ENCODE measurements around the gene IRX3. TPM values are rescaled to one million over a fixed set of nuclear protein-coding genes. Genes with fewer than 3 reads are reported as not detected.

IRX3 gene
- total and polyA plus RNA-seq, 10 of the 15 experiments (the other 5 are each of a cell fraction or from before 2014, with no cell fraction given), result 0.05 TPM; not detected in 9

DNA sequence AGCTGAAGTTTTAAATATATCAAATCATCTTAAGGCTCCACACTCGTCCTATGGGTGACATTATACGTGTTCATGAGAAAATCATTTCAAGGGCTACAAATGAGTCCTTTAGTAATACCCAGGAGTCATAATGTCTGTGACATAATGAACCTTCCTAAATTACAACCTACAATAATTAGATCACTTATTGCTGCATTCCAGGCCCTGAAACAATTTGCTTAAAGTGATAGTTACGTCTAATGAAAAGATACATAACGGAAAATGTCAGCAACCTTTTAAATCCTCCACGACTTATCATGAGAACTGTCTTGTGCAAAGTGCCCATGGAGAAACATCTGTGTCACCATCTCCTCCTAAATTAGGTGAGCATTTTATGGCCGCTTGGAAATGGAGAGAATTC, 43.4 kb downstream of the IRX3 start:
- FAIRE-seq (no peak), DNase-seq (ENCODE audit: low read depth, low spot score) (no peak), ATAC-seq (no peak)
- no peaks in the 10 kb centered on the region for H4K20me1 ChIP-seq (ENCODE audit: control insufficient read depth, insufficient read depth)
- no peak overlapping the region for H3K27ac ChIP-seq (ENCODE audit: control insufficient read depth, insufficient read depth)
- RAD21 ChIA-PET (ENCODE audit: unreplicated experiment), result no interaction called here
- no peaks in the 10 kb centered on the region for H3K9me3 ChIP-seq (replicated peaks; ENCODE audit: control insufficient read depth, insufficient read depth, low read length)
- no peak overlapping the region for H2AFZ ChIP-seq (ENCODE audit: control insufficient read depth, low read depth, low read length)
- SMC1A ChIA-PET (ENCODE audit: uncharacterized antibody, unreplicated experiment), result no interaction called here
- no peaks in the 10 kb centered on the region for H3K4me1 ChIP-seq (ENCODE audit: control insufficient read depth, insufficient read depth, low read length)
- H3K4me2 ChIP-seq (ENCODE audit: control insufficient read depth, insufficient read depth), result no peak overlapping the region
- no peaks in the 10 kb centered on the region for H3K27me3 ChIP-seq (replicated peaks in 1 of 2; ENCODE audit: control insufficient read depth in 2 of 2, insufficient read depth in 2 of 2, low read length in 1 of 2)
- no peak overlapping the region for H3K4me3 ChIP-seq
- H3K36me3 ChIP-seq (ENCODE audit: control insufficient read depth in 2 of 2, insufficient read depth in 2 of 2, low read length in 1 of 2), result no peaks in the 10 kb centered on the region
- POLR2A ChIA-PET, result no interaction called here
- intact Hi-C loops (cut with micrococcal nuclease; ENCODE audit: unreplicated experiment), result no loop called here
- TF ChIP-seq PML (IDR thresholded peaks at IDR 0.05; ENCODE audit: low read length) (no peak), TARDBP (IDR thresholded peaks at IDR 0.05; ENCODE audit: borderline replicate concordance) (no peak), JUND (IDR thresholded peaks at IDR 0.05; ENCODE audit: low read depth, low read length) (no peak), SPI1 (IDR thresholded peaks at IDR 0.05; ENCODE audit: borderline replicate concordance, insufficient read depth, low read depth, low read length) (no peak), MYB (IDR thresholded peaks at IDR 0.05; ENCODE audit: borderline replicate concordance, low read depth, low read length) (no peak), SREBF2 (IDR thresholded peaks at IDR 0.05; ENCODE audit: low read length) (no peak), SKIL (IDR thresholded peaks at IDR 0.05; ENCODE audit: low read depth, poor library complexity, severe bottlenecking) (no peak), POLR2A (IDR thresholded peaks at IDR 0.05; ENCODE audit: low read depth, low read length) (no peak), SMC3 (IDR thresholded peaks at IDR 0.05; ENCODE audit: borderline replicate concordance, low read length) (no peak), TAF1 (IDR thresholded peaks at IDR 0.05; ENCODE audit: borderline replicate concordance, low read depth, low read length) (no peak)
- TF ChIP-seq, protein P1, sequence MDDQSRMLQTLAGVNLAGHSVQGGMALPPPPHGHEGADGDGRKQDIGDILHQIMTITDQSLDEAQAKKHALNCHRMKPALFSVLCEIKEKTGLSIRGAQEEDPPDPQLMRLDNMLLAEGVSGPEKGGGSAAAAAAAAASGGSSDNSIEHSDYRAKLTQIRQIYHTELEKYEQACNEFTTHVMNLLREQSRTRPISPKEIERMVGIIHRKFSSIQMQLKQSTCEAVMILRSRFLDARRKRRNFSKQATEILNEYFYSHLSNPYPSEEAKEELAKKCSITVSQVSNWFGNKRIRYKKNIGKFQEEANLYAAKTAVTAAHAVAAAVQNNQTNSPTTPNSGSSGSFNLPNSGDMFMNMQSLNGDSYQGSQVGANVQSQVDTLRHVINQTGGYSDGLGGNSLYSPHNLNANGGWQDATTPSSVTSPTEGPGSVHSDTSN (IDR thresholded peaks at IDR 0.05; ENCODE audit: insufficient replicate concordance, low read depth, low read length), result no peak
- CTCF ChIA-PET, result interaction anchor here (0.8 kb wide), 1 partner anchor 297 kb away, joined by 3 read pairs; no protein-coding TSS in a partner anchor
- BruUV-seq (replicated peaks), result no TSS peak
- WGBS (ENCODE audit: insufficient coverage, insufficient replicate concordance, low lambda C conversion rate, missing lambda C conversion rate), result 36% methylated on average over 6 of the region's 6 CpGs
- no peak overlapping the region for H3K9ac ChIP-seq (ENCODE audit: control insufficient read depth, insufficient read depth, low read length)
- H3K79me2 ChIP-seq (ENCODE audit: control insufficient read depth, insufficient read depth, low read length), result no peaks in the 10 kb centered on the region
- in situ Hi-C loops (cut with MboI), result no loop called here

Data from GM12878 (cell line).